Retinal pigment epithelial cell (primary cell): ENCODE results near the gene OSBPL5.

ENCODE experiments used
- DNase-seq: peaks from one replicate; pipeline ENCODE4 v3.0.0-alpha.2; 2010; ENCODE audit warnings: low read depth
- H3K4me3 ChIP-seq: 2 replicates; pipeline ENCODE4 v1.5.1; 2011; ENCODE audit warnings: mild to moderate bottlenecking, low read length, control low read depth, moderate library complexity
- TF ChIP-seq, protein P1 (sequence below): conservative IDR thresholded peaks from 2 replicates; pipeline ENCODE4 v1.5.1; 2011; ENCODE audit warnings: low read depth, low read length, control low read depth, inconsistent platforms

Gene OSBPL5

GRCh38 chr11:3087821-3088800, 77.0 kb downstream of the OSBPL5 start:
- no peak overlapping the region for H3K4me3 ChIP-seq
- no peak for DNase-seq
- TF ChIP-seq, protein P1, sequence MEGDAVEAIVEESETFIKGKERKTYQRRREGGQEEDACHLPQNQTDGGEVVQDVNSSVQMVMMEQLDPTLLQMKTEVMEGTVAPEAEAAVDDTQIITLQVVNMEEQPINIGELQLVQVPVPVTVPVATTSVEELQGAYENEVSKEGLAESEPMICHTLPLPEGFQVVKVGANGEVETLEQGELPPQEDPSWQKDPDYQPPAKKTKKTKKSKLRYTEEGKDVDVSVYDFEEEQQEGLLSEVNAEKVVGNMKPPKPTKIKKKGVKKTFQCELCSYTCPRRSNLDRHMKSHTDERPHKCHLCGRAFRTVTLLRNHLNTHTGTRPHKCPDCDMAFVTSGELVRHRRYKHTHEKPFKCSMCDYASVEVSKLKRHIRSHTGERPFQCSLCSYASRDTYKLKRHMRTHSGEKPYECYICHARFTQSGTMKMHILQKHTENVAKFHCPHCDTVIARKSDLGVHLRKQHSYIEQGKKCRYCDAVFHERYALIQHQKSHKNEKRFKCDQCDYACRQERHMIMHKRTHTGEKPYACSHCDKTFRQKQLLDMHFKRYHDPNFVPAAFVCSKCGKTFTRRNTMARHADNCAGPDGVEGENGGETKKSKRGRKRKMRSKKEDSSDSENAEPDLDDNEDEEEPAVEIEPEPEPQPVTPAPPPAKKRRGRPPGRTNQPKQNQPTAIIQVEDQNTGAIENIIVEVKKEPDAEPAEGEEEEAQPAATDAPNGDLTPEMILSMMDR = no peak

- TF ChIP-seq, protein P1 = no peak
- no peak overlapping the region for H3K4me3 ChIP-seq
- no peak for DNase-seq
Observed at GRCh38 chr11:3087373-3087772, 77.7 kb downstream of the OSBPL5 start.

- H3K4me3 ChIP-seq = no peak overlapping the region
- TF ChIP-seq, protein P1 = no peak
- DNase-seq = no peak
Observed at GRCh38 chr11:3086671-3087150, 78.4 kb downstream of the OSBPL5 start.

DNA sequence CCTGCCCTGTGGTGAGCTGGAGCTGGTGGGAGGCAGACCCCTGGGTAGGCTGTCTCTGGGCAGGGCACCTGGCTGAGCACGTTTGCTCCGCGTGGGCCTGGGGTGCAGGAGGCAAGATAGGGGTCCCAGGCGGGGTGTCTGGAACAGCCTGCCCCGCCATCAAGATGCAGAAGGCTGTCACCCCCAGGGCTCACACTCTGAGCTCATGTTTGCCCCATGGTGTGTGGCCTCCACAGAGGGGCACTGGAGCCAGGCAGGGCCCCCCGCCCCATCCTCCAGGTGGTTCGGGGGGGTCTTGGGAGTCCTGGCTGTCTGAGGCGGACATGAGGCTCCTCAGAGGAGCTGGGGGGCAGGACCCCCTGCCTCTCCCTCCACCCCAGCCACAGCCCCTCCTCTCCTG, 79.0 kb downstream of the OSBPL5 start:
- no peak overlapping the region for H3K4me3 ChIP-seq
- TF ChIP-seq, protein P1 = no peak
- no peak for DNase-seq

- no peak overlapping the region for H3K4me3 ChIP-seq
- TF ChIP-seq, protein P1 = no peak
- no peak for DNase-seq
Observed at GRCh38 chr11:3085052-3085451, 80.1 kb downstream of the OSBPL5 start.

- H3K4me3 ChIP-seq = no peak overlapping the region
- TF ChIP-seq, protein P1 = no peak
- no peak for DNase-seq
Observed at GRCh38 chr11:3083321-3083720, 81.8 kb downstream of the OSBPL5 start.

DNA sequence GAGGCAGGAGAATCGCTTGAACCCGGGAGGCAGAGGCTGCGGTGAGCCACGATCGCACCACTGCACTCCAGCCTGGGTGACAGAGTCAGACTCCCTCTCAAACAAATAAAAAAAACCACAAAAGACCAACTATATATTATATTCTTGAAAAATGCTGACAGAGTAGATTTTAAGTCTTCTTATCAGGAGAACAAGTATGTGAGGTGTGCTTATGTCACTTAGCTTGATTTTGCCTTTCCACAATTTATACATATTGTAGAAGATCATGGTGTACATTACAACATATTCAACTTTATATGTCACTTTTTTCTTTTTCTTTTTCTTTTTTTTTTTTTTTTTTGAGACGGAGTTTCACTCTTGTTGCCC, 83.7 kb downstream of the OSBPL5 start:
- H3K4me3 ChIP-seq = no peak overlapping the region
- no peak for DNase-seq
- TF ChIP-seq, protein P1 = no peak
